Measurements from ENCODE around the gene TBXA2R.

TBXA2R gene

GRCh38 chr19:3546119-3546518, 60.6 kb downstream of the TBXA2R start:
- H3K27me3 ChIP-seq (ENCODE audit: control insufficient read depth, insufficient read depth, low read length) = no peaks in the 10 kb centered on the region
- no peak overlapping the region for H3K9ac ChIP-seq (ENCODE audit: low read depth, low read length)
- H3K4me1 ChIP-seq (ENCODE audit: control insufficient read depth, insufficient read depth, low read length) = no peaks in the 10 kb centered on the region
- no peak overlapping the region for H3K27ac ChIP-seq (ENCODE audit: low read depth, low read length)
- no peak overlapping the region for H3K4me3 ChIP-seq (ENCODE audit: low read depth, low read length)
- peaks cover 7% of the 10 kb centered on the region; the same call in 1 of the 2 replicates for H3K36me3 ChIP-seq (ENCODE audit: control insufficient read depth, insufficient read depth, low read length)
- no peaks in the 10 kb centered on the region for H3K9me3 ChIP-seq (ENCODE audit: control insufficient read depth, insufficient read depth, low read length)

- H3K9ac ChIP-seq (ENCODE audit: low read depth, low read length) = no peak overlapping the region
- no peaks in the 10 kb centered on the region for H3K4me1 ChIP-seq (ENCODE audit: control insufficient read depth, insufficient read depth, low read length)
- no peak overlapping the region for H3K27ac ChIP-seq (ENCODE audit: low read depth, low read length)
- peaks cover 7% of the 10 kb centered on the region; the same call in 1 of the 2 replicates for H3K36me3 ChIP-seq (ENCODE audit: control insufficient read depth, insufficient read depth, low read length)
- H3K4me3 ChIP-seq (ENCODE audit: low read depth, low read length) = no peak overlapping the region
- H3K27me3 ChIP-seq (ENCODE audit: control insufficient read depth, insufficient read depth, low read length) = no peaks in the 10 kb centered on the region
- H3K9me3 ChIP-seq (ENCODE audit: control insufficient read depth, insufficient read depth, low read length) = no peaks in the 10 kb centered on the region
These were observed 61.0 kb downstream of the TBXA2R start for GRCh38 chr19:3545669-3546034.

- Histone ChIP-seq H3K27me3 (ENCODE audit: control insufficient read depth, insufficient read depth, low read length) (no peaks in the 10 kb centered on the region), H3K9me3 (ENCODE audit: control insufficient read depth, insufficient read depth, low read length) (no peaks in the 10 kb centered on the region), H3K4me1 (ENCODE audit: control insufficient read depth, insufficient read depth, low read length) (no peaks in the 10 kb centered on the region), H3K9ac (ENCODE audit: low read depth, low read length) (no peak overlapping the region), H3K27ac (ENCODE audit: low read depth, low read length) (no peak overlapping the region), H3K36me3 (ENCODE audit: control insufficient read depth, insufficient read depth, low read length) (peaks cover 7% of the 10 kb centered on the region; the same call in 1 of the 2 replicates), H3K4me3 (ENCODE audit: low read depth, low read length) (no peak overlapping the region)
These were observed 61.7 kb downstream of the TBXA2R start for GRCh38 chr19:3544742-3545668.

Measured in HUES48 (cell line).